ENCODE results near the gene CHRNB4. TPM values are rescaled to one million over a fixed set of nuclear protein-coding genes. Genes with fewer than 3 reads are reported as not detected.

CHRNB4 gene
- polyA plus RNA-seq, 10 donors = 0.16 to 1.2 (median 0.41) TPM

DNA sequence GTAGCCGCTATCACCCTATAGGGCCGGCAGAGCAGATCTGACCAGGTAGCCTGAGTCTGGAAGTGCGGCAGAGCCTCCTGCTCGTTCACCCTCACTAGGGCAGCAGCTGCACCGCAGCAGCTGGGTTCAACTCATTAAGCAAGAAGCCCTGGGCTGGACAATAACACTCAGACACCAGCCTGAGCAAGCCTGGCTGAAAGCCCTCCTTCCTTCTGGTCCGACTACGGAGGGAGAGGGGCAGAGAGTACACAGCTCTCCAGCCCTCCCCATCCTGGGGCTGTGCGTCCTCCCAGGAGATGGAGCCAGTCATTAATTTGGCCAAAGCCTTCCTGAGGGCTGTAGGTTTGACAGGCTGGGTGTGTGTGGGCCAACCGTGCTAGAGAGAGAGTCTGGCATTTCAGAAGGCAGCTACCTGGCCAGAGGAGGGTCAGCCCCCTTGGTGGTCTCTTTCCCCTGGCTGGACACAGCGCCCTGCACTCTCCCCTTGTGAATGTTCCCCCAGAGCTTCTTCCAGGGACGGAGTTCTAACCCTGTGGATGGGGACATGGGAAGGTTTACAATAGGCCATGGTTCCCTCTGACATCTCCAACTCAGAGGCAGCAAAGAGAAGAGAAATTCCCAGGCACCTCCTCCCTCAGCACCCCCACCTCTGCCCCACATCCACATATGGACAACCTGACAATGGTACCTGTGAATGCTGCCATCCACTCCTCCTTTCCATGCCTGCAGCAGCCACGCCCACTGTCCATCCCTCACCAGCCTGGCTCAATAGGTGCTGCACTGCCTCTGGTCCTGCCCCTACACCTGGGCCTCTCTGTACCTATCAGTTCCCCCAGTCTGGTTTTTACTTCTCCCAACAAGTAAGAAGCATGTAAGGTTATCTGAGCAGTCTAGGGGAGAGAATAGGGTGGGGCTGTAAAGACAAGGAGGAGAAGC lies 6.5 kb downstream of the CHRNB4 start:
- no peak for DNase-seq

DNA sequence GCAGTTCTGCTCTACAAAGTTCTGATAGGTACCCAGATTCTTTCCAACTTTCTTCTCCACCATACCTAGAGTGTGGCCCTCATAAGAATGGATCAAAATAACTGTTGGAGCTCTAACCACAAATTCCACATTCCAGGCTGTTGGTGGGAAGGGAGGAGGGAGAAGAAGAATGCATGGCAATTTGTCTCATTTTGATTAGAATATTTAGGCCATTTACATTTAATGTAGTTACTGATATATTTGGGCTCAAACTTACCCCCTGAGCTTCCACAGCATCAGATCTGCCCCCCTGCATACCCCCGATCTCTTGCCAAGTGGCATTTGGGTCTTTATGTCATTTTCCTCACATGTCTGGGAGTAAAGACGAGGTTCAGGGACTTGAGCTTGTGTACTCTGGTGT lies 7.7 kb downstream of the CHRNB4 start:
- no peak for DNase-seq

DNA sequence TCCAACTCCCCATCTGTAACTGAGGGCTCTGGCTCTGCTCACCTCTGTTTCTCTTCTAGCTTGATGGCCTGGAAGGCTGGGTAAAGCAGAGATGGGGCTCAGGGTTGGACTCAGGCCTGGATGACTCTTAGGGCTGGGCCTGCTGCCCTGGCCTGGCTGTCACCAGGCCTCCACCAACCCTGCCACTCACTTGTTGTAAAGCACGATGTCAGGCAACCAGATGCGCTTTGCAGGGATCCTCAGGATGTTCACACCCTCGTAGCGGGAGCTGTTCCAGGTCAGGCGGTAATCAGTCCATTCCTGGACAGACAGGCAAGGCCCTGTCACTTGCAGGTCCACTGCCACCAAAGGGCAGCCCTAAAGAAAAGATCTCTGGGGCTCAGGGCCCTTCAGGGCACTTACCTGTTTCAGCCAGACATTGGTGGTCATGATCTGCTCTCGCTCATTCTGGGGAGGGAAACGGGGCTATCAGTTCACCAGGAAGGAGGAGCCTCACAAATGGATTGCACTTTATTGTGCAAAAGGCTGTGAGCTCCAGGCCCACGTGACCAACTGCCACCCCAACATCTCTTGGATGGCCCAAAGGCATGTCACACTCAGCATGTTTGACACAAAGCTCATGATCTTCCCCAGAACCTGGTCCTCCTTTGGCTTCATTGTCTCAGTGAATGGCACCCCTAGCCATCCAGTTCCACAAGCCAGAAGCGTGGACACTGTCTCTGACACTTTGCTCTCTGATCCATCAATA lies 9.9 kb downstream of the CHRNB4 start:
- no peak for DNase-seq

DNA sequence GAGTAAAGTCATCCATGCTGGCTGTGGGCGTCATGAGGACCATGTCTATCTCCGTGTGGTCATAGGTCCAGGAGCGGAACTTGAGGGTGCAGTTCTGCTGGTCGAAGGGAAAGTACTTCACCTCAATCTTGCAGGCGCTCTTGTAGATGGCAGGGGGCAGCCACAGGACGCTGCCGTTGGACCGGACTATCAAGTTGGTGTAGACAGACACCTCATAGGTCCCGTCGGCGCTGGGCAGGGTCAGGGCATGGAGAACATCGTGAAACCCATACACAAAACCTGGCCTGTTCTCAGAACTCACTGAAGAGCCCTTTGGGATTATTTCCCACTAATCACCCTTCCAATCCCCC lies 11.3 kb downstream of the CHRNB4 start:
- DNase-seq = no peak

DNA sequence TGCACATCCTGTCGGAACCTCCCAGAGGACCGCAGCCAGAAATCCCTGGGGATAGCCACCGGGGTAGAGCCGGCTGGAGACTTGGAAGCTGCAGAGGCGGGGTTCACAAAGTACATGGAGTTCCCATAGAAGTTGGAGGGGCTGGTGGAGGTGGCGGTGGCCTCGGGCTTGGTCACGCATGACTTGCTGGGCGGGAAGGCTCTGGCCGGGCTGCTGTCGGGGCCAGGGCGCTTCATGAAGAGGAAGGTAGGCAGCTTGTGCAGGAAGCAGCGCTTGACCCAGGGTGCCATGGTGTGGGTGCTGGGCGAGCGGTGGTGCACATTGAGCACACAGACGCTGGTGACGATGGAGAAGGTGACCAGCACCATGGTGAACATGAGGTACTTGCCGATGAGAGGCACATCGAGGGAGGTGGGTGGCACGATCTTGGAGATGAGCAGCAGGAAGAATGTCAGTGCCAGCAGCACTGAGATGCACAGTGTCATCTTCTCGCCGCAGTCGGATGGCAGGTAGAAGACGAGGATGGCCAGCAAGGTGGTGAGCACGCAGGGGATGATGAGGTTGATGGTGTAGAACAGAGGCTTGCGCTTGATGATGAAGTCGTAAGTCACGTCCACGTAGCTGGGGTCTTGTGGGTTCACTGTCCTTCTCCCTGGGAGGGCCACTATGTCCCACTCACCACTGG lies 11.8 kb downstream of the CHRNB4 start:
- DNase-seq = no peak

DNA sequence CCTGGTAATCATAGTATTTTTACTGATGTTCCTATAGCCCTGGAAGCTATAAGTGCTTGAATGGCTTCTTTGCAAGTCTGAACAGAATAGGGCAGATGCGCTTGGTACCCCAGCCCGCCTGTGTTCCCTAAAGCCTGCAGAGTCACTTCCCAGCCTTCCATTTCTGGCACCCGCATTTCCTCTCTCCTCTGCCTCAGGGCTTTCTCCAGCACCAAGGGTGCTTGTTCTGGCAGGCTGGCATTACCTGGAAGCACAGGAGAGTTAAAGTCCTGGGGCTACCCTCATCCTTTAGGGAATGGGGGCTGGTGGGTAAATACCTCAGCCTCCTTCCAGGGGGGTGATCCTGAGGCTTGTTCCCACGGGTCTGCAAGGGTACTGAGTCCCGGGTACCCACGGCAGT lies 12.8 kb downstream of the CHRNB4 start:
- no peak for DNase-seq

DNA sequence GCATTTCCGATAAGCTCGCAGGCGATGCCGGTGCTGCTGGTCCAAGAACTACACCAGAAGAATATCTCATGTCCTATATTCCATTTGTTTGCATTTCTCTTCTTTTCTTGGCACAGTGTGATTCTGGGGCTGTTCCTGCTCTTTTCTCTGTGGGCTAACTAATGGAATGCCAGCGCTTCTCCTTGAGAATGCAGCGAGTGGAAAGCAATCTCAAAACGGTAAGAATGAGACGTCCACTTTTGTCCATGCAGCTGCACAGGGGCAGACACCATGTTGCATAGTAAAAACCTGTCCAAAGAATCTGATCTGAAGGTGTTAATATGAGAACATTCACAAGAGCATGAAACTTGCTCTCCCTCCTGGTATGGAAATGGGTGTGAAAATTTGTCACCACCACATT lies 13.7 kb downstream of the CHRNB4 start:
- DNase-seq = no peak

DNA sequence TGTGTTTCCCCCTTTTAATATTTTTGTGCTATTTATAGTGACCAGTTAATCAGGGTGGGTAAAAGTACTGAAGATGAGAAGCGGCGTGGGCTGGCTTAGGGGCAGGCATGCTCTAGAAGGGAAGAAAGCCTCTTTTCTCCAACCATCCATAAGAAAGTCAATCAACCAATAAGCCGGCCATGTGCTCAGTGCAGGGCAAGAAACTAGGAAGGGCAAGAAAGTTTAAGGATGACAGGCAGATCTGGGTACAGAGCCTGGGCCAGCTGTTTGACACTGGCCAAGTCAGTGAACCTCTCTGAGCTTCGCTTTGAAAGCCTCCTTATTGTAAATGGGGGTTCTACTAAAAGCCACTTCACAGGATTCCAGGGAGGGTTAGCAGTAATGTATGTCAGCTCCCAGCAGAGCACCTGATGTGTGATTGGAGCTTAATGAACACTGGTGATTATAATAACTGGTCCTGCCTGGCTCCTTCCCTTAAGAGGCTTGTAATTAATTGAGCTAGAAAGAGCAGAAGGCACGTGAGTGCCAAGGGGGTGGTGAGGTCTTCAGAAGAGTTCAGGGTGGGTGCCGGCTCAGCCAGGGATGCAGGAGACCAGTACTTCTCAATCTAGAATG lies 14.5 kb downstream of the CHRNB4 start:
- no peak for DNase-seq

DNA sequence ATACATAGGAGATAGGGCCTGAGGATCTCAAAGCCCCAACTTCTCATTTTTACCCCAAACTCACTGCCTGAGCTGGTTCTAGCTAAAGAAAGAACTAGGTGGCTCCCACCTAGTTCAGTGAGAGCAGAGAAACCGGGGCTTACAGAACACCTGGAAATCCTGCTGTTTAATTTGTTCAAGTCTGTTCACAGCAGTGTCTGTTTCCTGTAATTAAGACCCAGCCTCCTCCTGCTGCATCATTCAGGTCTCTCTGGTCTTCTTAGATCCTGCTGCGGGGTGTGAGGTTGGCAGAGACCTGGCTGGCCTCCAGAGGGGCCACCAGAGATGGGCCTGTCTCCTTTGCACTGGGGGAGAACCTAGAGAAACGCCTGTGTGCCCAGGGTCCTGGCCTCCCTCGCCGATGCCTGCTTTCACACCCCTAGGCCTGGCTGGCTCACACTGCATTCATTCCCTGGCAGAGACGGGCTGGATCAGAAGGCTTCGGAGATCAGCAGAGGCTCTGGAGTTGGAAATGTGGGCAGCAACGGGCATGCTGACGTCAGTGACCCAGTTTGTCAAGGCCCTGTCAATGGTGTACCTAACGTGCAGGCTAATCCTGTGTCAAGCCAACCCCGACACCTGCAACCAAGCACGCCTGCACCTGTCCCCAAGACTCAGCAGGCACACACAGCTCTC lies 15.3 kb downstream of the CHRNB4 start:
- DNase-seq = no peak

DNA sequence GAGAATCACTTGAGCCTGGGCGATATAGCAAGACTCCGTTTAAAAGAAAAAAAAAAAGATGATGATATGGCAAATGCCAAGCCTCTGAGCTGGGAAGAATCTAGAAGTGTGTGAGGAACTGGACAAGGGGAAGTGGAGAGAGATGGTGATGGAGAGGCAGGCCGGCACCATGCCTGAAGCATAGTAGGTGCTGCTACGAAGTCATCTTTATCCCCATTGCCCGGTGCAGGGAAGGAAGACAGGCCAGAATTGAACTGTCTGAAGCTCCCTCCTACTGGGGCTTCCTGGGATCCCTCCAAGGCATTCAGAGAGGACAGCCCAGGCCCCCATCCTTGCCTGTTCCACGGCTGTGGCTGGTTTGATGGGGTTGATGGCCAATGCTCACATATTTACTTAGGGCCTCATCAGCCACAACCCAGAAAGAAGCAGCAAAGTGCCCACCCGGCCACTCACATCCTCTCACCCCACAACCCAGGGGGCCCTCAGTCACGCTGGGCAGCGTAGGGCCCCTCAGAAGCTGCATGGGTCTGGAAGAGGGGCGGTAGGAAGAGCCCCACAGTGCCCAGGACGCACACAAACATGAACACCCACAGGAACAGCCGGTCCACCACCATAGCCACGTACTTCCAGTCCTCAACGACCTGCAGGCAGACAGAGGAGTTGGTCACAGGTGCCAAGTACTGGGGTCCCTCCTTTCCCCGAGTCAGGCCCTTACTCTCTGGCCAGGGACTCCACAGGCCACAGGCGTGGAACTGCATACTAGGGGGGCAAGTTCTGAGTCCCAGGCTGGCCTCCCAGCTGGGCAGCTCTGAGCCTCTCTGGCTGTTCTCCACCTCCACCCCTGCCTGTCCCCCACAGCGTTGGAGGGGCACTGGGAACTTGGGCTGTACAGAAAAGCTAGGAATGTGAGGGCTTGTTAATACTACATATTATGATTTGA lies 16.1 kb downstream of the CHRNB4 start:
- no peak for DNase-seq

DNA sequence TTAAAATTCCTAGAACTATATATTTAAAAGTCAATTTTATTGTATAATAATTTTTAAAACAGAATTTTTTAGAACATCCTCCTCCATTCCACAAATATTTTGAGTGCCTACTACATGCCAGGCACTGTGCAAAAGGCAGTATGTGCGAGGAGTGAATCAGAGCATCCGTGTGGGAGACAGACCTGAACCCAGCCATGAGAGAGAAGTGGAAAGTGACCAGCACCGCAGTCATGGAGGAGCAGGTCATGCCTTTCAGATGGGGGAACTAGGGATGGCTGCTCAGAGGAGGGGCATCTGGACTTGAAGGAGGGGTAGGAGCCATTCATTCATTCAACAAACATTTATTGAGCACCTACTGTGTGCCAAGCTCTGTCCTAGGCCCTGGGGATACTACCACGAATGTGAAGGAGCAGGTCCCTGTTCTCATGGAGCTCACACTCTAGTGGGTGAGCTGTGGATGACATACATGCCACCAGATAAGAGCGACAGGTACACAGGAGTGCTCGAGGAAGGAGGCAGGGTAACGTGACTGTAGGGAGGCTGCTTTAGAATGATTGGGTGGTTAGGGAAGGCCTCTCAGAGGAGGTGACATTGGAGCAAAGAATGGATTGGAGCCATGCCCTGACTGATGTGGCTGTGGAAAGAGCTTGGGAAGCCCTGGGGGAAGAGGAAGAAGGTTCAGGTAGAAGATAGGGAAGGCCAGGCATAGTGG lies 17.1 kb downstream of the CHRNB4 start:
- no peak for DNase-seq

DNA sequence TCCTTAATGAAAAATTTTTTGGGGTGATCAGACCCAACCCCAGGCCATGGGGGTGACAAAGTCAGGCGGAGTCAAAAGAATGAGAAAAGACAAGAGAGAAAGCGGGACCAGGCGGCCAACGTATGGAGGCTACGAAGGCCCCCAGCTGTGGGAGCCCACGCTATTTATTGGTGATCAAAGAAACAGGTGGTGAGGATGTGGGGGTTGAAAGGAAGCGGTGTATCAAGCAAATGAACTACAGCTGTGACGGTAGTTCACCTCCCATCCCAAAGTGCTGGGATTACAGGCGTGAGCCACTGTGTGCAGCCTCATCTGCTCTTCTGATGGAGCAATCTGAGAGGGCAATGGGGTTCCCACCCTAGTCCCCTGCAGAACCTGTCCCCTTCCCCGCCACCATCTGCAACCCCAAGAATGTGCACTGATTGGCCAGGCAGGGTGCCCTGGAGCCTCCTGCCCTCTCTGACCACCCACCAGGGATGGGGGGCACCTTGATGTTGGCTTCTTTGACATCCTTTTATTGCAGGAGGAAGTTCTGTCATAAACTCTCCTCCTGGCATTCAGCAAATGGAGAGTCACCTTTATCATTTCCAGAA lies 19.1 kb downstream of the CHRNB4 start:
- no peak for DNase-seq

DNA sequence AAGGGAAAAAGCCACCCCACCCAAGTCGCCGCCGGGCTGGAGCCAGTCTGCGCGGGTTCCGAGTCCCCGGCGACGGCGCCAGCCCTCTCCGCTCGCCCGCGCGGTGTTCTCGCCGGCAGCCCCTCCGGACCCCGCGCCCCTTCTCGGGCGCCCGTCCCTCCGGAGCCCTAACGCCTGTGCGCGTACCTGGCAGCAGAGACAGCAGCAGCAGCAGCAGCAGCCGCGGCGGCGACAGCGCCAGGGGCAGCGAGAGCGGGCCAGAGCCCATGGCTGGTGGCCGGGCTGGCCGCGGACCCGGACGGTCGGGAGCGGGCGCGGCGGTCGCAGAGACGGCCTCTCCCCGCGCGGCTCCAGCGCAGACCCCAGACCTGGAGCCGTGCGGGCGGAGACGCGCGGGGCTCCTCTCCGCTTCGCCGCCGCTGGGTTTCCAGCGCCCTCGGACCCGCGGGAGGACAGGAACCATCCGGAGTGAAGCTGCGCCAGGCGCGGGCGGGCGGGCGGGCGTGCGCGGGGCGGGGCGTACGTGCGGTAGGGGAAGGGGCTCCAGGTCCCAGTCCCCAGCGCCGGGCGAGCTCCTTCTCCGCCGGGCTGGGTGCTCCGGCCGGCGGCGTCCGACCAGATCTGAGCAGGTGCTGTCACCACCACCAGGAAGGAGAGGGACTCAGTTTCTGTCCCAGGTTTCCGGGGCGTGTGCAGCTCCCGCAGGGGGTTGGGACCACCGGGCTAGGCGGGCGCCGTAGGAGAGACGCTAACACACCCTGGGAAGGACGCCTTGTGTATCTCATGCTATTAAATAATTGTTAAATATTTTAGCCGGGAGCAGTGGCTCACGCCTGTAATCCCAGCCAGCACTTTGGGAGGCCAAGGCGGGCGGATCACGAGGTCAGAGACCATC lies 20.2 kb downstream of the CHRNB4 start, which contains the start of gene CHRNA3:
CHRNA3 (minus strand) TSS at position 470 of the 895 bp plus-strand sequence; CDS start at position 268, 202 bp downstream.
- DNase-seq = peak in 1 of 3 donors; percentile 36

DNA sequence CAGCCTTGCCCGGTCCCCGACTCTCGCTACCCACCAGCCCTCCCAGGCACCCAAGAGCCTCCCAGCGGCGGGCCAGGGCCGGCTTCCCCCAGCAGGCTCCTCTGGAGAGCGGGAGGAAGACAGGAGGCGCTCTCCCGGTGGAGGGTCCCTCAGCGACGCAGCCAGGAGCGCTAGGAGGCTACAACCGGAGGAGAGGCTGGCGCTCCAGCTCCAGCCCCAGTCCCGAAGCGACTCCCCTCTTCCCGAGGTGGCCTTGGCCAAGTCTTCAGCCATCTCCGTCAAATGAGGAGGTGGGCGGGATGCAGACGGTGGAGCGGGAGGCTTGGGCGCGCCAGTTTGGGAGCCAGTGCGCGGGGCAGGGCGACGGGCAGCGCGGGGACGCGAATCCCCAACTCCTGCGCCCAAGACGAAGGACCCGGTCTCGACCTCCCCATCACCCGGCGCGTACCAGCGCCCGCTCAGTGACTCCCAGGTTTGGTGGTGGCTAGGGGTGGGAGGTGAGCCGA lies 20.9 kb downstream of the CHRNB4 start:
- DNase-seq = peak in 1 of 3 donors; percentile 36

DNA sequence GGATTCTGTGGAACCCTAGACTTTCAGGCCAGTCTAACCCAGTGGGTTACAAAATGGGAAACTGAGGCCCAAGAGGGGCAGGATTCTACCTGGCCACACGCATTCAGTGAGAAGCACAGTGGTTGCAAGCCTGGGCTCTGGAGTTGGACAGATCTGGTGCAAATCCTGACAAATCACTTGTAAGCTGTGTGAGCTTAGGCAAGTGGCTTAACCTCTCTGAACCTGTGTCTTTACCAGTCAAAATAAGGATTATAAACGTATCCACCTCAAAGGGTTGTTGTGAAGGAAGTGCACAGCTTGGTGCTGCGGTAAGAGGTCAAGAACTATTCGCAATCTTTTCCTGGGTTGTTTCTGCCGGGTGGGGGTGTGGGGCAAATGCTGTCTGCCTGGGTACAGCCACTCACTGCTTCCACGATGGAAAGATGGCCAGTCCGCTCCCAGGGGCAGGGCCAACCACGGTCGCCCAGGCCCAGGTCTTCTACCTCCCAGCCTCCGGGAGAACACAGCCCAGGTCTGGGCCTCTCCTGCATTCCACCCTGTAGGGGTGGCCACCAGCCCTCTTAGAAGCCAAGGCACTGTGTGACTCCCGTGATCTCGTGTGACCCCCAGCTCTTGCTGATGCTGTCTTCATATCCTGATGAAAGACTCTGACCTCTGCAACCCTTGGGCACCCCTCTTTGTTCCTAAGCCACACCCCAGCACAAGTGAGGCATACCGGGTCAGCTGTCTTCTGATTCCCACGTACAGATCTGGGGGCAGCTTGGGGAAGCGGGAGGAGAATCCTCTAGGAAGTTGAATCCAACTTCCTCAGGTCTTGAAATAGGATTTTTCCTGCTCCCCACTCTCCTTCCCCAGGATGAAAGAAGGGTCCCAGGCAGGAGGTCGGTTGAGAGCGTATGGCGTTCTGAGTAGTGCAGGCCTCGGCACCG lies 21.7 kb downstream of the CHRNB4 start:
- no peak for DNase-seq

DNA sequence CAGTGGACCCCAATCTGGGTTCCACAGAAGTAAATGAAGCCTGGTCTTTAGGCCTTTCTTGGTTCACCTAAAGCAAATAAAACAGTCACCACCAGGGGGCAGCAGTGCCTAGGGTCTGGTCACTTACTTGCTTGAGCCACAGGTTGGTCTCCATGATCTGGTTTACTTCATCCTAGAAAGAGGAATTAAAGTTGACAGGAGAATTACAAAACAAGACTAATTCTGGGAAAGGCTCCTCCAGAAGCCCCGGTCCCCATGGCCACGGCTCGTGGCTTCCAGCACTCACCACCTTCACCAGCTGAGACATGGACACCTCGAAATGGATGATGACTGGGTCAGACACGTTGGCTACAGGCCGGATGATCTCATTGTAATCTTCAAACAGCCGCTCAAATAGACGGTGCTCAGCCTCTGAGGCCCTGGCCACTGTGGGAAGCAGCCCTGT lies 22.5 kb downstream of the CHRNB4 start:
- peak; percentile 78 to 89 (median 86) for DNase-seq

All from muscle of back (tissue), 11 donors.